Stimulated activated CD8-positive, alpha-beta memory T cell treated with anti-CD3 and anti-CD28 coated beads, Interleukin-15, amount 100 ng/mL, for 24 hours (primary cell): ENCODE data around the gene NELFE.
"Not testable (repeated sequence)": the region's sequence is repeated elsewhere in the genome, so short reads cannot be mapped to it uniquely, and the experiment has no call there.

Experiments used
- DNase-seq: peaks from one replicate; pipeline ENCODE4 v3.0.0-alpha.2; 2020; ENCODE audit warnings: low read depth

The NELFE gene

DNA sequence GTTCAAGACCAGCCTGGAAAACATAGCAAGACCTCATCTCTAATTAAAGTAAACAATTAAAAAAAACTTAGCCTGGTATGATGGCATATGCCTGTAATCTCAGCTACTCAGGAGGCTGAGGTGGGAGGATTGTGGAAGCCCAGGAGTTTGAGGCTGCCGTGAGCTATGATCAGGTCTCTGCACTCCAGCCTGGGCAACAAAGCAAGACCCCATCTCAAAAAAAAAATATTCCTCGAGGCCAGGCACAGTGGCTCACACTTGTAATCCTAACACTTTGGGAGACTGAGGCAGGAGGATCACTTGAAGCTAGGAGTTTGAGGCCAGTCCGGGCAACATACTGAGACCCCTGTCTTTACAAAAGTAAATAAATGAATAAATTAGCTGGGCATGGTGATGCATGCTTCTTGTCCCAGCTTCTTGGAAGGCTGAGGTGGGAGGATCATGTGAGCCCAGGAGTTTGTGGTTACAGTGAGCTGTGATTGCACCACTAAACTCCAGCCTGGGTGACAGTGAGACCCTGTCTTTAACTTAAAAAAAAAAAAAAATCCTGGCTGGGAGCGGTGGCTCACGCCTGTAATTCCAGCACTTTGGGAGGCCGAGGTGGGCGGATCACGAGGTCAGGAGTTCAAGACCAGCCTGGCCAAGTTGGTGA is 40.6 kb downstream of the NELFE start:
- no peak for DNase-seq

DNA sequence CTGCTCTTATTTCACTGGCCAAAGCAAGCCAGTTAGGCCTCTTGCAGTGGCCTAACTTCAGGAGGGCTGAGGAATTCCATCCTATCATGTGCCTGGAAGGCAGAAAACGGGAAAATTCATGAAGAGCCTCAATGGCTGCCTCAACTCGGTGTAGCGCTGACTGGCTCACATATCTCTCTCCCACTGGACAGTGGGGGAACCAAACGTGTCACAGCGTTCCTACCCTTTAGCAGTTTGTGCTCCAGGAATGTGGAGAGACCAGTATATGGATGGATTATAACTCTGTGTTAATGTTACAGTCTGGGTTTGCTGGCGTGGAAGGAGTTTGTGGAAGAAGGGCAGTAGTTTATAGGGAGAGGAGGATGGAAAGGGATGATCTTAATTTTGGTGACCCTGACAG is 43.0 kb downstream of the NELFE start:
- DNase-seq: no peak

DNA sequence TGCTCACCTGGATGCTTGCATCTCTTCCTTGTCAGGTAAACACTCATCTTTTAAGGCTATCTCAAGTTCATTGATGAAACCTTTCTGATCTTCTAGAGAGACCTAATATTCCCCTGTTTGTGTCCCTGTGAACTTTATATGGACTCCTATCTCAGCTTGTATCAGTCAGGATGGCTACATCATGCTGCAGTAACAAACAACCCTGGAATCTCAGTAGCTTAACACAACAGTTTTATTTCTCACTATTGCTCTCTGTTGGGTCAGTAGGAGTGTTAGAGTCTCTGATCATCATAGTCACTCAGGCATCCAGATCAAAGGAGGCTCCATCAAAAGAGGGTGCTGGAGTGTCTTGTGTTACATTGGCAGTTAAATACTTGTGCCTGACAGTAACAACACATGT is 43.4 kb downstream of the NELFE start:
- DNase-seq: no peak

DNA sequence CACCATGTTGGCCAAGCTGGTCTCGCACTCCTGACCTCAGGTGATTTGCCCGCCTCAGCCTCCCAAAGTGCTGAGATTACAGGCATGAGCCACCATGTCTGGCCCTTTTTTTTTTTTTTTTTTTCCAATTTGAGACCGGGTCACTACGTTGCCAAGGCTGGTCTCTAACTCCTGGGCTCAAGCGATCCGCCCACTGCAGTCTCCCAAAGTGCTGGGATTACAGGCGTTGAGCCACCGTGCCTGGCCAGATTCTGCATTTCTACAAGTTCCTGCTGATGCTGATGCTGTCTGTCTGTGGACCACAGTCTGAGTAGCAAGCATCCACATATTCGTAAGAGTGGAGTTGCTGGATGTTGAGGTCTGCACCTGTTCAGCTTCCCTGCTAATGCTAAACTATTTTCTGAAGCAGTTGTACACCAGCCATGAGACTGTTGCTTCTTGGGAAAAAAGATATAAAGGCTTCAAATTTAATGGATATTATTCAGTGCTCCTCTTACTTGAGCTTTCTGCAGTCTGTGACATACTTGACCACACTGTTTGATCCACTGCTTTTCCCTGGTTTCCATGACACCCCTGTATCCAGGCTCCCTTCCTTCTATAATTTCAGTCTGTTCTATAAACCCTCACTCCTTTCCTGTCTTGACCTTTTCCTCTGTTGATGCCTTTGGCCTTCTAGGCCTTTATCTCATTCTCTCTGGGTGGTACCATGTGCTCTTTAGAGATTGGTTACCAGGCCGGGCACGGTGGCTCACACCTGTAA is 46.8 kb downstream of the NELFE start:
- DNase-seq: no peak

GRCh38 chr6:31909298-31909697 is 49.5 kb downstream of the NELFE start:
- DNase-seq: not testable (repeated sequence)

DNA sequence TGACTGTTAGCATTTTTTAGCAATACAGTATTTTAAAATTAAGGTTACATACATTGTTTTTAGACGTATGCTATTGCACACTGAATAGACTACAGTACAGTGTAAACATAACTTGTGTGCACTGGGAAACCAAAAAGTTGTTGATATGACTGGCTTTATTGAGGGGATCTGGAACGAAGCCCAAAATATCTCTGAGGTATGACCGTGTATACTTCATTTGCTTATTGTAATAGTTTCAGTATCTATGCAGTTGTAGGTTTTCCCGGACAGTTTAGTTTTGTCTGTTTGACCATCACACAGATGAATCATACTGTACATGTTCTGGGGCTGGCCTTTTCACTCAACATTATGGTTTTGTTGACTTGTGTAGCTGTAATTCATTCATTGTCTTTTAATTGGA is 50.0 kb downstream of the NELFE start:
- no peak for DNase-seq

- not testable (repeated sequence) for DNase-seq
Observed at GRCh38 chr6:31908255-31908654, 50.5 kb downstream of the NELFE start.

DNA sequence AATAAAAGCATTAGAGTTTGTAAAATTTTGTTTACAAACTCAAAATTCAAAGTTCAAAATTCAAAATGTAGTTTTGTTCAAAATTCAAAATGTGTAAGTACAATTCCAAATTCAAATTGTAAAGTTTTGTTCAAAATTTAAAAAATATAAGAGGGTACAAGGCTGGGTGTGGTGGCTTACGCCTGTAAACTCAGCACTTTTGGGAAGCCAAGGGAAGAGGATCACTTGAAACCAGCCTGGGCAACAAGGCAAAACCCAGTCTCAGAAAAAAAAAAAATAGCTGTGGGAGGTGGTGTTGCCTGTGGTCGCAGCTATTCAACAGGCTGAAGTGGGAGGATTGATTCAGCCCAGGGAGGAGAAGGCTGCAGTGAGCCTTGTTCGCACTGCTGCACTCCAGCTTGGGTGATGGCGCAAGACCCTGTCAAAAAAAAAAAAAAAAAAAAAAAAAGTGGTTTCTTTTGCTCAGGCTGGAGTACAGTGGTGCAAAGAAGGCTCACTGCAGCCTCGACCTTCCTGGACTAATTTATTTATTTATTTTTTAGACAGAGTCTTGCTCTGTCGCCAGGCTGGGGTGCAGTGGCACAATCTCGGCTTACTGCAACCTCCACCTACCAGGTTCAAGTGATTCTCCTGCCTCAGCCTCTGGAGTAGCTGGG is 51.5 kb downstream of the NELFE start:
- no peak for DNase-seq

GRCh38 chr6:31906727-31907126 is 52.0 kb downstream of the NELFE start:
- not testable (repeated sequence) for DNase-seq

DNA sequence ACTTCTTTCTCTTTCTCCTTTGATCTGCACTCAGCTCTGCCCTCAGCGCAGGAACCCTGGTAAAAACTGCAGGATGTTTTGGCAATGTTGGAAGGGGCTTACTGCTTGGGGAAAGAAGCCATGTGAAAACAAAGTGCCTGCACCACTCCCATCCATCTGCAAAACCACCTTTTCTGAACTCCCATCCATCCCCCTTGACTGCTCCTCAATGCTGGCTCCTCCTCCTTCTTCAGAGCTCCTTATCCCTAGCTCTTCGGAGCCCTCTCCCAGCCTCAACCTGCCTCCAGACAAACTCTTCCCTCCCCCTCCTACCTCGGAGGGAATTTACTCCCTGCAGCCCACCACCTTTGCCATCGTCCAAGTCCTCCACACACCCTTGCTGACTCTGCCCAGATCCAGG is 52.6 kb downstream of the NELFE start:
- no peak for DNase-seq

DNA sequence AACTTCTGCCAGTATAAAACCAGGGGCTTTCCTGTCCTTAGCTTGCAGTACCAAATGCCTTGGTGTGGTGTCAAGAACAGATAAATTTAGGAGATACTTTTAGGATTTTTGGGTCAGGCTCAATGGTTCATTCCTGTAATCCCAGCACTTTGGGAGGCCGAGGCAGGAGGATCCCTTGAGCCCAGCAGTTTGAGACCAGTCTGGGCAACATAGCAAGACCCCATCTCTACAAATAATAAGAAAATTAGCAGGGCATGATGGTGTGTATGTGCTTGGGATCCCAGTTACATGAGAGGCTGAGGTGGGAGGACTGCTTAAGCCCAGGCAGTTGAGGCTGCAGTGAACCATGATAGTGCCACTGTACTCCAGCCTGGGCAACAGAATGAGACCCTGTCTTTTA is 53.7 kb downstream of the NELFE start:
- DNase-seq: no peak

DNA sequence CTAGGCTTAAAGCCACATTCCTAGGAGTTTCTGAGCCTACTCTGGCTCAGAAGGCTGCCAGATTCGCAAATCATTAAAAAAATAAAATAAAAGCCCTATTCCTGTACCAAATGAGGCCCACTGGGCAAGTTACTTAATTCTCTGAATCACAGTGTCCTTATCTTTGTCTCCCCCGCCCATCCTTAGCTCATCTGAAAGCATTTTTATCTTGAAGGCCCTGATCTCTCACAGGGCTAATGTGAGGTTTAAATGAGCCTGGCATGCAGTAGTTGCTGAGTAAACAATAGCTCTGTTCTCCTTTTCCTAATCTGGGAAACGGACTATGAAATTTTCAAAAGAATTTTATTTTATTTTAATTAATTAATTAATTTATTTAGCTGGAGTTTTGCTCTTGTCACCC is 54.8 kb downstream of the NELFE start:
- no peak for DNase-seq
